HG03469 (cell line): ENCODE results near the gene CNPPD1.

Experiments used
- ATAC-seq: cut with Tn5 transposase; IDR thresholded peaks from one replicate; pipeline ENCODE4 v1.9.1; 2021; ENCODE audit warnings: mild to moderate bottlenecking, moderate library complexity, moderate number of reproducible peaks; ENCODE audit not compliant: unreplicated experiment

CNPPD1 gene

DNA sequence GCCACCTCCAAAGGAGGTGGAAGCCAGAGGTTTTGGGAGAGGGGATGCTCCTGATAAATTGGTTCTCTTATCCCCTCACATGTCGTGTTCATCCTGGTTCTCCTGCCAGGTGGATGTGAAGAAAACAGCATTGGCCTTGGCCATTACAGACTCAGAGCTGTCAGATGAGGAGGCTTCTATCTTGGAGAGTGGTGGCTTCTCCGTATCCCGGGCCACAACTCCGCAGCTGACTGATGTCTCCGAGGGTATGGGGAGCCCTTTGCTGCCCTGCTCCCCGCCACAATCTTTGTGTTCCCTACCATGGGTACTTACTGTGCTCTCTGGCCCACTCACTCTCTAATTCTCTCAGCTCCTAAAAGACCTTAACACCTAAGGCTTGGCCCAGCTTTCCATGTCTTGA, 4.8 kb upstream of the CNPPD1 start:
- ATAC-seq, result no peak

DNA sequence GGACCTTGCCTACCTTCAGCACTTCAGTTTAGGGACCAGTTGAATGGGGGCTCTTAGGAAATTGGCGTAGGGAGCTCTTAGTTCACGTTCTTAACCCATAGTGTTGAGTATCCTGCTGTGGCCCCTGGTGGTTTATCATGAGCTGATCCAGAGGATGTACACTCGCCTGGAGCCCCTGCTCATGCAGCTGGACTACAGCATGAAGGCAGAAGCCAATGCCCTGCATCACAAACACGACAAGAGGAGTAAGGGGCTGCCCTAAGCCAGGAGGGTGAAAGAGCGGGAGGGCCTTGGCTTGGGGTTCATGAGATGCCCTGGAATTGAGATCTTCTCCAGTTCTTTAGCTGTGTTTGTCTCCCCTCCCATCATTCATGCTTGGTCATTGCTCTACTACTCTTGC, 4.2 kb upstream of the CNPPD1 start:
- ATAC-seq, result no peak

DNA sequence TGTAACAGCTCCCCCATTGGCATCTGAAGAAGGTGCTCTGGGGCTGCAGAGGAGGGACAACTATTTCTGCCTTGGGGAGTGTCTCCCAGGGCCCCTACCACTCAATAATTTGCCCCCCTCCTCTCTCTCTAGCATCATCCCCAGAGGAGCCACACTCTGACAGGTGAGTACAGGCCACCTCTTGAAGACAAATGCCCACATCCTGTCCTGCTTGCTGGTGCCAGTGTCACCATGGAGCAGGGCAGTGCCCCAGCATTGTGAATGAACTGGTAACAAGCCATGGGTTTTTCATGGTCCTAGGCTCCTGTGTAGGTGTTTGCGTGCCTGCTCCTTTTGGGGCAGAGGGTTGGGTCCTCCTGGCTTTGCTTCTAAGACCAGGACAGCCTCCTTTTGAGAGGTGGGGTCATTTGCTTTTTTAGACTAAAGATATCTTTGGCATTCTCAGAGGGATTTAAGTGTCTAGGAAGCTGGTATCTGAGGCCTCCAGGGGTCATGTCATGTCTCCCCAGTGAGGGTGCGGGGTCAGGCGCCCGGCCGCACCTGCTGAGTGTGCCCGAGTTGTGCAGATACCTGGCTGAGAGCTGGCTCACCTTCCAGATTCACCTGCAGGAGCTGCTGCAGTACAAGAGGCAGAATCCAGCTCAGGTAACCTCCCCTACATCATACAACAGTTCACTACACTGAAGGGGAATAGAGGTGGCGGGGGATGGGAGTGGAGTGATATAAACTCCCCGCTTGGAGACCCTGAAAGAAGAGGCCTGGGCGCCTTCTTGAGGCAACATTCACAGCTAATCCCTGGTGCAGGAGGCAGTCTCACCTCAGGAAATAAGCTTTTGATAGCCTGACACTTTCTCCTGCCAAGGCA, 3.1 kb upstream of the CNPPD1 start:
- ATAC-seq, result no peak

DNA sequence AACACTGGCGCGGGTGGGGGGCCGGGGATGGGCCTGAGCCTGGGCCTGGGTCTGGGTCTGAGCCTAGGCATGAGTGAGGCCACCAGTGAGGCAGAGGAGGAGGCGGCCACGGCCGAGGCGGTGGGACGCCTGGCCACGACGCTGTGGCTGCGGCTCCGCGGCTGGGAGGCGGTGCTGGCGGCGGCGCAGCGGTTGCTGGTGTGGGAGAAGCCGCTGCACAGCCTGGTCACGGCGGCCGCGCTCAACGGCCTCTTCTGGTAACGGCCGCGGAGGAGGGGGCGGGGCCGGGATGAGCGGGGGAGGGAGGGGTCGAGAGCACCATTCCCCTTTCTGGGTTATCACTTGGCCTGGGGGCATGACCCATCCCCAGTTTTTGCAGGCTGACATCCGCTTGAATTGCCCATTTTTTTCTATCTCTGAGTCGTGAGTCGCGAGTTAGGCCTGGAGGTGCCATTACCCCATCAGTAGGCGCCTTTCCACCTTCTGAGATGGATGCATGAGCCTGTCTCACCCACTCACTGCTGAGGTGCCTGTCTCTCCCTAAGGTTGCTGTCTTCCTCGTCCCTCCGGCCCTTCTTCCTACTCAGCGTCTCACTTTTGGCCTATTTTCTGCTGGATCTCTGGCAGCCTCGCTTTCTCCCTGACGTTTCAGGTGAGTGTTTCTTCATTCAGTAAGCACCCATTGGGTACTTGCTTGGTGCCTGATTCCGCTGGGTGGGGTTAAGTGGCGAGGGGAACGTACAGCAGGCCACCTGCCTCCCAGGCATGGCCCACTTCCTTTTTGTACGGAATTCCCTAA, 1.9 kb upstream of the CNPPD1 start:
- ATAC-seq, result no peak

DNA sequence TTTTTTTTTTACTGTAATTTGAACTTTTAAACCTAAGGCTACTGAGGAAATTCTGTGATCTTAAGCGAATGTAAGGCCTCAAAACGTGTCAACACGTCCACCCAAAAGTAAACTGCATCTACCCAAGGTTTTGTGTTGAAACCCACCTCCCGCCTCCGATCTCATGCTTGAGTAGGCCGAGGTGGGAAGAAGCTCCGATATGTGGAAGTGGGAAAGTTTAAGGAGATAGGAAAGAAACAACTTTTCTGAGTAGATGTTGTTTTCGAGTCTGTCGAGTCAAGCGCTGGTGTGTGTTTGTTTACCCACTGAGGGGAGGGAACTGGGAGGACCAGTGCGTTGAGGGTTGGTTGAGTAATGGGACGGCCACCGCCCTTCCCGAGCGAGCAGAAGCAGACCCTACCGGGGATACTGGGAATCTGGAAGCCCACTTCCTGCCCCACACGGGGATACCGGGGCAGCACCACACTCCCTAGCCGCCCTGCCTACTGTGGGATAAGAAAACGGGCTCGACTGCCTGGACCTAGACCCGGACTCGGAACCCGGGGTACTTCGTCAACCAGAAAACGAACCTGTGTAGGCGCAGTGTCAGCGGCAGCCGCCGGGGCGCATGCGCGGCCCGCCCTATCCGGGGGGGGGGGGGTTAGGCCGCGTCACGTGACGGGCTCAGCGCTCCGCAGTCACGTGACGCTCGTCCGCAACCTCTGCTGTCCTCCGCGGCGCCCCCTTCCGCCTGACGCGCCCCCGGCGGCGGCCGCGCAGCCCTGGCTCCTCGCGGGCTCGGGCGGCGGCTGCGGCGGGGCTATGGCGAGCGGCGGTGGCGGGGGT, 1.0 kb upstream of the CNPPD1 start, which contains the start of gene RETREG2:
Gene RETREG2, plus strand, starts transcription at position 724 of the 825 bp plus-strand sequence. Its CDS starts 78 bp downstream, at position 802.
- ATAC-seq, result no peak

DNA sequence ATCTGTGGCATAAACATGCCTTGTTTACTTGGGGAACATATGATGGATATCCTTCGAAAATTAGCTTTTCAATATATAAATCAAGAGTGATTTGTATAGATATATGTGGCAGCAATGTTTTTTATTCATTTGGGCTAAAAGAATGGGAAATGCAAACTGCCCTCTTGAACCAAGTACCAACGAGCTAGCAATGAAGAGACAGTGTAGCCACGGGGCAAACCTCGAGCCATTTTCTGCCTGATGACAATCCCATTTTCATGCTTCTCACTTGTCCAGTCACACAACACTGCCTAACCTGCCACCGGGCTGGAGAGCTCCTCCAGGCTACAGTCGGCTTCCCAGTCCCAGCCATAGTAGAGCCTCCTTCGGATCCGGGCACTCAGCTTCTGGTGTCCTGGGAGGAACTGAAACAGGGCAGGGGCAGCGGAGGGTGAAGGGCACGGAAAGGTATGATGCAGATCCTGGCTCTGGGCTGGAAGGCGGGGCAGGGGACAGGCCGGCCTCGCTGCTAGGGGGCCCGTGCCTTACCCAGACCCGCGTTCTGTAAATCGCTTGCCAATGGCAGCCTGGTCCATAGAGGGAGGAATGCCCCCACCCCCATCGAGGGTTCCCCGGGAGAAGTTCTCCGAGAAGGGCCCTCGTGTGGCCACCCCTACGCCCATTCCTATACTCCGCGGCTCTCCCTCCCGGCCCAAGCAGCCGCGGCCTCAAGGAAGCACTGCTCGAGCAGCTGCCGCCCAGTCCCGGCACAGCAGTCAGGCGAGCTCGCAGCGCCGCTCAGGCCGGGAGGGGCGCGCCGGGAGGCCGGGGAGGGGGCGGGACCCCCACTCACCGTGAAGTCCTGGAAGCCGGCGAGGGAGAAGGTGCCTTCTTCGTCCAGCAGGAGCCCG, 552 bp downstream of the CNPPD1 start:
- ATAC-seq, result peak; percentile 18

DNA sequence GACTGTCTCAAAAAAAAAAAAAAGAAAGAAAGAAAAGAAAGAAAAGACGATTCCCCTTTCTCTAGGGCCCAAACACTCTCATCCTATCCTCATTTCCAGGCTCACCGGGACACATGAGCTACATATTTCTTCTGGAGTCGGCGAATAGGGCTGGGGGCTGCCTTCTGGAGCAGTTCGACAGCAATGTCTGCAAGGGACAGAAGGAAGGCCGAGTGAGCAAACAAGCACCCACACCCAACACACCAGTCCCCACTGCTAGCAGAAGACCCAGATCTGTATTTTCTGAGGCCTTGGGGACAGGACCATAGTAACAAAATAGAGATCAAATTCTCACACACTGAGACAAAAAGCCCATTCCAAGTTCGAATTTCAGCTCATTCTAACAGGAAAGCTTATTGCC, 1.2 kb downstream of the CNPPD1 start:
- ATAC-seq, result no peak

DNA sequence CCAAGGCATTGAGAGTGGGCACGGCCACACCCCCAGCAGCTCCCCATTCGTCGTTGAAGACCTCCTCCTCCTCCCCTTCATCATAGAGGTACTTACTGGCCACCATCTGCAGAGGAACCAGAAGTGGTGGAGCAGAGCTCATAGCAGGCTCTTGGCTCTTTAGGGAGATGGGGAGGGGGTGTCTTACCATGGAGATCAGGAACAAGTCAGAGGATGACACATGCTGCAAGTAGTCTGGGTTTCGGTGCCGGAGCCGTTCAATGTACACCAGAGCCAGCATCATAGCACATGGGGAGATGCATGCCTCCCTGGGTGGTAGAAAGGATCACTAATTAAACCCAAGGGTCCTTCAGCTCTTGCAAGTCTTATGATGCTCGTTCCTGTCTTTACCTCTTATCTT, 1.9 kb downstream of the CNPPD1 start:
- ATAC-seq, result no peak

DNA sequence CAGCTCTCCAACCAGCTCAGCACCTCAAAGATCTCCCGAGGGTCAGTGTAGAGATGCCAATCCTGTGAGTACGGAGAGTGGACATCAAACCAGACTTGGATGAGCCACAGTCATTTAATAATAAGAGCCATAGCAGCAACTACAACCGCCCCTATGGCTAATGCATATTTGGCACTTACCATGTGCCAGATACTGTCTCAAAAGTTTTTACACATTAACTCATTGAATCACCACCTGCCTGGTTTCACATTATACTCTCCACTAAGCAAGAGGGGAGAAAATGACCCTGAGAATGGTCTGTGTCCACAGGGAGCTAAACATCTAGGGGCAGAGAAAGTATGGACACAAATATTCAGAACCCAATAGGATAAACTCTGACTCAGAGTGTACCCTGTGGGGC, 2.6 kb downstream of the CNPPD1 start:
- no peak for ATAC-seq

DNA sequence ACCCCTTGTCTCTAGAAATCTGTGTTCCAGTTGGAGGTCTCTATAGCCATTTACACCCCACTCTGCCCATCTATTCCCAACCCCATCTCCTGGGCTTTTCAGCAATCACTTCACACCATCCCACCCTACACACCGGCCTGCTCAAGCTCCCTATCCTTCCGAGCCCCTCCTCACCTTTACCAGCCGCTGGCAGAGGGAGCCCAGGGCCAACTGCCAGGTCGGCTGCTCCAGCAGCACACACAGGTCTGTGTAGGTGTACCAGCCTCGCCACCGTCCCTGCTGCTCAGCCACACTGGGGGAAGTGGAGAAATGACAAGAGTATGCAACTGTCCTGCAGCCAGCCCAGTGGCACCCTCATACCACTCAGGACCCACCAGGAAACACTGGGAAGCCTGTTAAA, 3.5 kb downstream of the CNPPD1 start:
- ATAC-seq, result no peak

DNA sequence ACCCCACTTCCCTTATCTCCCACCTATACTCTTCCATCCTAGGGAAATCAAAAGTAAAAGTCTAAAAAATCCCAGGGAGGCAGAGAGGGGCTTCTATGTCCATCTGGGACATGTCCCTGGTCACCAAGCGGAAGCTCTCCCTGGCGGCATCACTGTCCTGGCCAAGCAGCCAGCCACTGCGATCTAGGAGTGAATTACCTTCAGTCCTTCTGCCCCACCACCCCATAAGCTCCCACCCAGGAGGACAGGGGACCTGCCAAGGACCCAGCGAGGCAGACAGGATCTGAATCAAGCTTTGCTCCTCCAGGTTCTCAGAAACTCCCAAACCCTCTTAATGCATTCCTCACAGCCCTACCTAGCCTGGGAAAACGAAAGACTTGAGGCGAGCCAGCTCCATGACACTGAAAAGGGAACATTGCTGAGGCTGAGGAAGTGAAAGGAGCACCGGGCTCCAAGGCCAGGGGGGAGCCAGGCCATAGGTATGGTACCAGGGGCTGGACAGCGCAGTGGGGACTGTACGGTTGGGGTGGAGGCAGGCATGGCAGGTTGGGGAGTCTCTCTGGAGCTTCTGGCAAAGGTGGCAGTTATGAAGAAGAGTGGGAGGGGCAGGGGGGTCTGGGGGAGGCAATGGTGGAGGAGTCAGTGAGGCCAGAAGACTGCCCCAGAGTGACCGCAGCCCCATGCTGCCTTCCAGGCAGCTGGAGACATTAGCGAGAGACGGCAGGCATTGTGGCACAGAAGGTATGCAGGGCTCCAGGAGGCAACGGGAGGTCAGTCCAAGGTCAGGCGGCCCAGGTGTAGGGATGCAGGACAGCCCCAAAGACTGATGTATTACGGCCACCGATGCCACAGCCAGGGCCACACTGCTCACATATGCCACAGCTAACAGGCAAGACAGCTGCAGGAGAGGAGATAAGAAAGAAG, 4.2 kb downstream of the CNPPD1 start:
- no peak for ATAC-seq

DNA sequence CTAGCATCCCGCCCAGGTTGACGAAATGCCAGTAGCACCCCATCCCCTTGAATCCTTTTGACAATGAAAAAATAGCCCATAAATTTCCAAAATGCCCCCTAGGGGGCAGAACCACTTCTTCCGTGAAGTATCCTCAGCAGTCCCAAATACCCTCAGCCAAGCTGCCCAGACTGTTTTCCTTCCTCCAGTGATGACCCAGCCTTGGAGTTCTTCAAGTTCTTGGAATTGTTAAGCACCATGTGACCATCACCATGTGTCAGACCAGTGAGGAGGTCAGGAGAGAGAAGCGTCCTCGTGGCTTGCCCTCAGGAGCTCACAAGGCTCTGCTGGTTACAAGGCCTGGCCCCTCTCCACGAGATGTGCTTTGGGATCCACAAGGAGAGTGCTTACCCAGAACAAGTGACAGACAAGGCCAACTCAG, 5.5 kb downstream of the CNPPD1 start:
- no peak for ATAC-seq

DNA sequence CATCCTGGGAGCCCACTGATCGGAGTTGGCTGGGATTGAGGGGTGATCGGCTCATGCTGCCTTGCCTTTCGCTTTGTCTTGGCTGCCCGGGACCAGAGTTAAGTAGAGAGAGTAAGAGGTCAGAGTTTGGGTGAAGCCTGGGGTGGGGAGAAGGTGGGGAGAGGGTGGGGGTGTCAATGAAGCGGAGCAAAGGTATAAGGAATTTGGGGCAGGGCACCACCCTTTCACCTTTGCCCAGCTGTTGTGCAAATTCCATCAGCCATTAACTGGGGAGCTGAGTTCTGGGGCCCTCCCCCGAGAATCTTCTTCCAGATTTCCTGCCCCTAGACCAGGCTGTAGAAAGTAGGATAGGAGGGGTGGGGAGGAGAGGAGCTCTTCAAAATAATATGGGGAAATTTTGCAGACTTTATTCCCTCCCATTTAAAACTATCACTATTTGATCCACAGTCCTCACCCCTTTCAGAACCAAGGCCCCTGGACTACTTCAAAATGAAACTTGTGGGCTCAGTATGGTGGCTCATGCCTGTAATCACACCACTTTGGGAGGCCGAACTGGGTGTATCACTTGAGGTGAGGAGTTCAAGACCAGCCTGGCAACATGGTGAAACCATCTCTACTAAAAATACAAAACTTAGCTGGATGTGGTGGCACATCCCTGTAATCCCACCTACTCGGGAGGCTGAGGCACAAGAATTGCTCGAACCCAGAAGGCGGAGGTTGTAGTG, 6.6 kb downstream of the CNPPD1 start, which contains the start of gene SLC23A3:
Gene SLC23A3, minus strand, starts transcription at position 100 of the 725 bp plus-strand sequence. Its CDS starts 45 bp downstream, at position 55.
- no peak for ATAC-seq

DNA sequence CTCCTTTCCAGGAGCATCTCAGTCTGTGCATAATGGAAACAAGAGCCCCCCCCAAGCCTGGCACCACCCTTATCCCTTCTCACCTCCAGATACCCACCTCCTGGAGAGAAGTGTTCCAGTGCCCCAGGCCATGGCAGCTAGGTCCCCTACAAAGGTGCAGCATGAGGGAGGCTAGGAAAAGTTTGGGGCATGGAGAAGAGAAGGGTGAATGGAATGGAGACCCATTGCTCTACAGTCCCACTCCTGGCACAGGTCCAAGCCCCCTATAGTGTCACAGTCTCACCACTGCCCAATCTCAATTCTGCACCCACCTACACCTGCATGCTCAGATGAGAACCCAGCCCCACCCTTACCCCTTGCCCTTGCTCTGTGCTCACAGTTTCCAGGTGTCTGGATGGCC, 7.8 kb downstream of the CNPPD1 start:
- no peak for ATAC-seq

DNA sequence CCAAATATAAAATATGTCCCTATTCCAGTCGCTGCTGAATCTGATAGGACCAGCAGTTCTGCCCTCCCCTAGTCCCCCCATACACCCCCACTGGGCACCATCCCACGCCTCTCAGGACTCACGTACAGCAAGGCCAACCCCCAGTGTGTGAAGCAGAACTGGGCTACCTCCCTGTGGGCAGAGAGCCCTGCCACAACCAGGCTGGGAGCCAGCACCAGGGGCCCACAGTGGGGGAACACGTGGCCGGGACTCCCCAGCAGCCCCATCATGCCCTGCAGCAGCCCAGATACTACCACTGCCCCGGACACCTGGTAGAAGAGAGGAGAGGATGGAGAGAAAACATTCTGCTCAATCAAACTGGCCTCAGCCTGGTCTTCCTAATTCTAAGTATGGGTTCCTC, 8.2 kb downstream of the CNPPD1 start:
- ATAC-seq, result no peak

DNA sequence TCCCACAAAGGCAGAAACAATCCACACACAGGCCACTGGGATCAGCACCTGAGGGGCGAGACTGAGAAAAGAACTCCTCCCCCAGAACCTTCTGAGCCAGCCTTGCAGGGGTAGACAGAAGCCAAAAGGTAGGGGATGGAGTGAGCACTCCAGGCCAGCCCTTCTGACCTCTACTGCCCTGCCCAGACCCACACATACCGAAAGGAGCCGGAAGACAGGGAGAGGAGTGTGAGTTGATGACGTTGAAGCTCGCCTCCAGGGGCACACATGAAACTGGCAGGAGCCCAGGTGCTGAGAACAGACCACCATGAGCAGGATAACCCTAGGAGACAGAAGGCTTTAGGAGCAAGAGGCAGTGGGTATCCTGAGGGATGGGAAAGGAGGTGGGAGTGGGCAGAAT, 8.7 kb downstream of the CNPPD1 start:
- no peak for ATAC-seq

DNA sequence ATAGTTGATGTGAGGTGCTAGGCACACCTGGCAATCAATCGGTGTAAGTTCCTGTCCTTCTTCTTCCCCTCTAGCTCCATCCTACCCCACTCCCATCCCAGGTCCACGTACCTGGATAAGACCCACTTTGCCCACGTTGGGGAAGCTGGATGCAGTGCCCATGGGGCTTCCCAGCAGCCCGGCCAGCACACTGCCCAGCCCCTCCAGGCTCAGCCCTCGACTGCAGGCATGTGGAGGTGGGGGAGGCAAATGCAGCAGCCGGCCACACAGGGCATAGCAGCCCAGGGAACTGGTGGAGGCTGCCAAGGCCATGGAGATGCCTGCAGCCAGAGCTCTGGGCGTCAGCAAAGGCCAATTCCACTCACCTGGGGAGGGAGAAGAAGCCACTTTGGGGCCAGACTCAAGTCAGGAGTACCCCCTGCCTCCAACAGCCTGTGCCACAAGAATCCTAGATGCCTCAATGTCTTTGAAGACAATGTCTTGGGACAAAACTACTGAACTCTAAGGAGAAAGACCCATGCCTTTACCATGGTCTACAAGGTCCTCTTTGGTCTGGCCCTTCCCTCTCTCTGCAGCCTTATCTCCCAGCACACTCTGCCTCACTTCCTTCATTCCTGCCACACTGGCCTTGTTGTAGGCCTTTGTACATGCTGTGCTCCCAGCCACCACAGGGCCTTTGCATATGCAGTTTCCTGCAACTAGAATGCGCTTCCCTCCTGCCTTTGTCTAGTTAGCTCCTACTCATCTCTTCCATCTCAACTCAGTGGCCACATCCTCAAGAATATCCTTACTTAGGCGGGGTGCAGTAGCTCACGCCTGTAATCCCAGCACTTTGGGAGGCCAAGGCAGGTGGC, 11.4 kb downstream of the CNPPD1 start:
- no peak for ATAC-seq
